A549 (cell line): Measurements from ENCODE around the gene ARAP2. TPM values are rescaled to one million over a fixed set of nuclear protein-coding genes. Genes with fewer than 3 reads are reported as not detected.

Source experiments
- ATAC-seq, 2 experiments: fragments of 200-7000 bp in 1 of 2; fragments of >200 bp in 1 of 2; cut with Nextera tagmentation in 1 of 2; cut with Tn5 transposase in 1 of 2; 3 replicates each; pipeline versions ENCODE4 v1.8.0 to v1.9.1; 2018 to 2020; ENCODE audit warnings: mild to moderate bottlenecking in 1 of 2, moderate library complexity in 1 of 2
- CTCF ChIA-PET: fragments of 300-600 bp; sonication (Branson Sonifier 250); formaldehyde crosslinking; extraction: SDS; loops from one replicate; lab custom pipeline; 2021; ENCODE audit warnings: antibody characterized with exemption, inconsistent platforms; lab: Yijun Ruan, JAX
- POLR2A ChIA-PET: fragments of 350-600 bp; formaldehyde crosslinking; extraction: SDS; loops from one replicate; lab custom pipeline; 2021; ENCODE audit warnings: antibody characterized with exemption, inconsistent platforms; lab: Yijun Ruan, JAX
- DNase-seq, 2 experiments: peaks; one replicate each; pipeline versions ENCODE4 v3.0.0 to v3.0.0-alpha.2; 2011 to 2016; ENCODE audit warnings: low read depth in 1 of 2, low spot score in 1 of 2
- FAIRE-seq: peaks from 2 replicates; lab custom pipeline; 2011; peaks lifted over from hg19 to GRCh38; lab: Jason Lieb, UNC
- H3K27ac ChIP-seq, 2 experiments: fragments of >200 bp; sonication (Bioruptor Twin); formaldehyde crosslinking; 3 replicates each; pipeline ENCODE4 v1.5.1; 2016 to 2017
- H3K4me1 ChIP-seq: fragments of >200 bp; sonication (Bioruptor Twin); formaldehyde crosslinking; 3 replicates; pipeline ENCODE4 v1.6.1; 2016
- H3K4me2 ChIP-seq: fragments of >200 bp; sonication (Bioruptor Twin); formaldehyde crosslinking; 3 replicates; pipeline ENCODE4 v1.6.1; 2016
- H3K4me3 ChIP-seq: fragments of >200 bp; sonication (Bioruptor Twin); formaldehyde crosslinking; 3 replicates; pipeline ENCODE4 v1.5.1; 2016
- H3K9me3 ChIP-seq: fragments of >200 bp; sonication (Bioruptor Twin); formaldehyde crosslinking; 3 replicates; pipeline ENCODE4 v1.6.1; 2016
- ATOH8 ChIP-seq: fragments of 250-450 bp; sonication (Bioruptor Pico); IDR thresholded peaks from 2 replicates; pipeline ENCODE4 v1.5.0; 2020; ENCODE audit warnings: low read depth, mild to moderate bottlenecking, moderate library complexity
- BHLHE40 ChIP-seq: IDR thresholded peaks from 2 replicates; pipeline ENCODE4 v1.6.1; 2012; ENCODE audit warnings: low read depth, low read length, inconsistent platforms
- CTCF ChIP-seq: fragments of >200 bp; sonication (Bioruptor Twin); formaldehyde crosslinking; IDR thresholded peaks from 3 replicates; pipeline ENCODE4 v1.5.1; 2016
- EHMT2 ChIP-seq: fragments of 200-600 bp; sonication (generic); IDR thresholded peaks from 2 replicates; pipeline ENCODE4 v1.6.1; 2016; ENCODE audit warnings: antibody characterized with exemption, low read depth, mild to moderate bottlenecking, moderate library complexity
- ELK1 ChIP-seq: fragments of 150-350 bp; IDR thresholded peaks from 2 replicates; pipeline ENCODE4 v1.6.1; 2014; ENCODE audit warnings: low read depth, mild to moderate bottlenecking, low read length
- FOSB ChIP-seq: fragments of 250-450 bp; sonication (Bioruptor Pico); IDR thresholded peaks from 2 replicates; pipeline ENCODE4 v1.5.0; 2020; ENCODE audit warnings: mild to moderate bottlenecking, moderate library complexity
- HES2 ChIP-seq: fragments of >200 bp; sonication (Bioruptor Twin); formaldehyde crosslinking; IDR thresholded peaks from 2 replicates; pipeline ENCODE4 v1.6.1; 2016
- HOXA7 ChIP-seq: fragments of 250-450 bp; sonication (Bioruptor Pico); IDR thresholded peaks from 2 replicates; pipeline ENCODE4 v1.5.0; 2020; ENCODE audit warnings: mild to moderate bottlenecking, moderate library complexity
- HOXB13 ChIP-seq: fragments of 250-450 bp; sonication (Bioruptor Pico); IDR thresholded peaks from 2 replicates; pipeline ENCODE4 v1.5.0; 2020; ENCODE audit warnings: low read depth, mild to moderate bottlenecking, moderate library complexity
- KDM1A ChIP-seq: fragments of 200-600 bp; sonication (generic); IDR thresholded peaks from 2 replicates; pipeline ENCODE4 v1.6.1; 2016; ENCODE audit warnings: low read depth, mild to moderate bottlenecking
- MAZ ChIP-seq: fragments of 150-350 bp; IDR thresholded peaks from 2 replicates; pipeline ENCODE4 v1.6.1; 2014; ENCODE audit warnings: antibody characterized with exemption, low read depth, low read length, borderline replicate concordance
- NFE2L2 ChIP-seq: fragments of 150-350 bp; conservative IDR thresholded peaks from 2 replicates; pipeline ENCODE4 v1.6.1; 2014; ENCODE audit warnings: low read length
- NPAS2 ChIP-seq: fragments of 250-450 bp; sonication (Bioruptor Pico); IDR thresholded peaks from 2 replicates; pipeline ENCODE4 v1.8.0; 2022; ENCODE audit warnings: mild to moderate bottlenecking, moderate library complexity, borderline replicate concordance
- NR3C1 ChIP-seq: fragments of >200 bp; sonication (Bioruptor Twin); formaldehyde crosslinking; IDR thresholded peaks from 3 replicates; pipeline ENCODE4 v1.6.1; 2017
- PBX3 ChIP-seq: IDR thresholded peaks from 2 replicates; pipeline ENCODE4 v1.6.1; 2012
- POLR2AphosphoS2 ChIP-seq: conservative IDR thresholded peaks from 2 replicates; pipeline ENCODE4 v1.6.1; 2012; ENCODE audit warnings: low read length, improper control_type of control experiment, inconsistent platforms
- RAD21 ChIP-seq, 2 experiments: fragments of >200 bp in 1 of 2; sonication (Bioruptor Twin) in 1 of 2; formaldehyde crosslinking in 1 of 2; IDR thresholded peaks in 1 of 2; conservative IDR thresholded peaks in 1 of 2; 2 replicates in 1 of 2; 3 replicates in 1 of 2; pipeline ENCODE4 v1.6.1; 2012 to 2018; ENCODE audit warnings: inconsistent platforms in 1 of 2
- RARB ChIP-seq: fragments of 250-450 bp; sonication (Bioruptor Pico); IDR thresholded peaks from 2 replicates; pipeline ENCODE4 v1.8.0; 2021; ENCODE audit warnings: mild to moderate bottlenecking, moderate library complexity
- SMC3 ChIP-seq: fragments of >200 bp; sonication (Bioruptor Twin); formaldehyde crosslinking; IDR thresholded peaks from 3 replicates; pipeline ENCODE4 v1.6.1; 2018; ENCODE audit warnings: inconsistent platforms
- SREBF2 ChIP-seq: fragments of 450-650 bp; IDR thresholded peaks from 2 replicates; pipeline ENCODE4 v1.6.1; 2014; ENCODE audit warnings: mild to moderate bottlenecking, moderate library complexity
- TFCP2L1 ChIP-seq: fragments of 250-450 bp; sonication (Bioruptor Pico); IDR thresholded peaks from 2 replicates; pipeline ENCODE4 v1.5.0; 2021; ENCODE audit warnings: mild to moderate bottlenecking
- ZNF302 ChIP-seq: fragments of 250-450 bp; sonication (Bioruptor Pico); IDR thresholded peaks from 2 replicates; pipeline ENCODE4 v1.9.0; 2021; ENCODE audit warnings: inconsistent platforms, mild to moderate bottlenecking, moderate library complexity
- ZSCAN20 ChIP-seq: fragments of 250-450 bp; sonication (Bioruptor Pico); IDR thresholded peaks from 2 replicates; pipeline ENCODE4 v1.8.0; 2022; ENCODE audit warnings: mild to moderate bottlenecking, moderate library complexity
- WGBS: methylation state at CpG from one replicate; pipeline ENCODE4 v1.1.6; 2017; ENCODE audit errors: missing lambda C conversion rate; 5-methylcytosine and 5-hydroxymethylcytosine counted together
- polyA plus RNA-seq, 4 experiments: library from polyadenylated mRNA; depleted of rRNA in 3 of 4; stranded (reverse); fragments of >200 nt; fragmentation: RNase III in 1 of 4; extraction: RNeasy Plus Mini Kit Qiagen cat#74134 plus additional on column Dnase treatment in 1 of 4; gene quantifications; 2 replicates in 3 of 4; 3 replicates in 1 of 4; pipeline ENCODE4 v1.2.3, GENCODE V29; 2011 to 2017

The ARAP2 gene
- polyA plus RNA-seq, 2 of the 4 experiments (the other 2 are of a cell fraction), result 0.34 to 0.75 TPM

- H3K27ac ChIP-seq, result no peak overlapping the region
- no peak for TF ChIP-seq ZSCAN20 (CRISPR knock-in tag)
- no peak for TF ChIP-seq PBX3
- TF ChIP-seq HOXB13, result no peak
- no peak for TF ChIP-seq NR3C1
- no peak for TF ChIP-seq BHLHE40
- no peak overlapping the region for H3K4me3 ChIP-seq
- no peak for FAIRE-seq
- CTCF ChIA-PET, result no interaction called here
- POLR2A ChIA-PET, result no interaction called here
- H3K4me1 ChIP-seq, result no peaks in the 10 kb centered on the region
- H3K9me3 ChIP-seq, result no peaks in the 10 kb centered on the region
- 20% methylated on average over 7 of the region's 7 CpGs for WGBS
- DNase-seq, result no peak
- no peak for ATAC-seq
- H3K4me2 ChIP-seq, result no peak overlapping the region
Measured at GRCh38 chr4:36196145-36196913, 48.0 kb downstream of the ARAP2 start.

GRCh38 chr4:36192922-36193321, 51.4 kb downstream of the ARAP2 start:
- ATAC-seq, result no peak
- TF ChIP-seq SREBF2, result no peak
- DNase-seq, result no peak
- Histone ChIP-seq H3K27ac (no peak overlapping the region), H3K4me2 (no peak overlapping the region), H3K9me3 (no peaks in the 10 kb centered on the region), H3K4me3 (no peak overlapping the region), H3K4me1 (no peaks in the 10 kb centered on the region)
- no peak for FAIRE-seq
- 4% methylated on average over 1 of the region's 1 CpG for WGBS
- ChIA-PET CTCF (no interaction called here), POLR2A (no interaction called here)

GRCh38 chr4:36189511-36190226, 54.6 kb downstream of the ARAP2 start:
- FAIRE-seq, result no peak
- Histone ChIP-seq H3K27ac (no peak overlapping the region), H3K4me3 (no peak overlapping the region), H3K9me3 (no peaks in the 10 kb centered on the region), H3K4me1 (no peaks in the 10 kb centered on the region), H3K4me2 (no peak overlapping the region)
- POLR2A ChIA-PET, result no interaction called here
- TF ChIP-seq POLR2AphosphoS2 (no peak), ZNF302 (CRISPR knock-in tag) (no peak), FOSB (CRISPR knock-in tag) (no peak)
- WGBS, result 6% methylated on average over 3 of the region's 3 CpGs
- CTCF ChIA-PET, result no interaction called here
- no peak for DNase-seq
- no peak for ATAC-seq

GRCh38 chr4:36187723-36188333, 56.5 kb downstream of the ARAP2 start:
- FAIRE-seq (no peak), DNase-seq (peak; percentile 1 to 20), ATAC-seq (no peak)
- Histone ChIP-seq H3K4me1 (no peaks in the 10 kb centered on the region), H3K27ac (no peak overlapping the region), H3K4me2 (no peak overlapping the region), H3K4me3 (no peak overlapping the region), H3K9me3 (no peaks in the 10 kb centered on the region)
- 4% methylated on average over 4 of the region's 4 CpGs for WGBS
- POLR2A ChIA-PET, result no interaction called here
- CTCF ChIA-PET, result no interaction called here
- TF ChIP-seq KDM1A (no peak), RARB (no peak), MAZ (no peak), NR3C1 (no peak), TFCP2L1 (no peak), NPAS2 (CRISPR knock-in tag) (no peak), ELK1 (no peak), ATOH8 (CRISPR knock-in tag) (no peak), EHMT2 (no peak), FOSB (CRISPR knock-in tag) (no peak), ZNF302 (CRISPR knock-in tag) (no peak), HOXA7 (no peak), SMC3 (peak; percentile 28; the same call in 2 of the 3 replicates), CTCF (peak; percentile 46), HES2 (no peak), NFE2L2 (no peak), RAD21 (conservative IDR thresholded peaks at IDR 0.05 in 1 of 2, IDR thresholded peaks at IDR 0.05 in 1 of 2) (peak; percentile 52 to 53; a peak in 4 of 5 replicates)
